Fibroblast of lung (primary cell): ENCODE data around the gene ATP13A4. TPM values are rescaled to one million over a fixed set of nuclear protein-coding genes. Genes with fewer than 3 reads are reported as not detected.

Source experiments
- DNase-seq, 2 donors: peaks; one replicate each; pipeline versions ENCODE4 v3.0.0 to v3.0.0-alpha.2; 2010; ENCODE audit warnings: low read depth in 2 of 2
- H2AFZ ChIP-seq: 2 replicates; pipeline ENCODE4 v1.5.1; 2012; ENCODE audit warnings: low read length, control low read depth, inconsistent platforms
- H3K27ac ChIP-seq: 2 replicates; pipeline ENCODE4 v1.5.1; 2011; ENCODE audit warnings: low read length, control low read depth; ENCODE audit not compliant: insufficient read depth
- H3K27me3 ChIP-seq: 2 replicates; pipeline ENCODE4 v1.5.1; 2011; ENCODE audit warnings: mild to moderate bottlenecking, low read length; ENCODE audit not compliant: control insufficient read depth, insufficient read depth
- H3K36me3 ChIP-seq: 2 replicates; pipeline ENCODE4 v1.5.1; 2011; ENCODE audit warnings: low read length; ENCODE audit not compliant: control insufficient read depth, insufficient read depth
- H3K4me1 ChIP-seq: 2 replicates; pipeline ENCODE4 v1.5.1; 2011; ENCODE audit warnings: low read length; ENCODE audit not compliant: control insufficient read depth, insufficient read depth; ENCODE audit errors: extremely low read depth
- H3K4me2 ChIP-seq: 2 replicates; pipeline ENCODE4 v1.5.1; 2011; ENCODE audit warnings: low read length, control low read depth; ENCODE audit not compliant: insufficient read depth; ENCODE audit errors: extremely low read depth
- H3K4me3 ChIP-seq, 4 experiments: fragments of 200-600 bp in 1 of 4; sonication (generic) in 1 of 4; replicated peaks in 1 of 4; 2 replicates each; pipeline ENCODE4 v1.5.1; 2011 to 2016; ENCODE audit warnings: low read length in 4 of 4, low read depth in 3 of 4, mild to moderate bottlenecking in 3 of 4, control low read depth in 2 of 4, inconsistent platforms in 1 of 4, mixed read lengths in 1 of 4; ENCODE audit not compliant: insufficient read depth in 1 of 4; ENCODE audit errors: control extremely low read depth in 1 of 4
- H3K79me2 ChIP-seq: 2 replicates; pipeline ENCODE4 v1.5.1; 2012; ENCODE audit warnings: mild to moderate bottlenecking, low read length, inconsistent platforms; ENCODE audit not compliant: control insufficient read depth, insufficient read depth
- H3K9ac ChIP-seq: 2 replicates; pipeline ENCODE4 v1.5.1; 2011; ENCODE audit warnings: mild to moderate bottlenecking, low read length, control low read depth; ENCODE audit not compliant: insufficient read depth
- H3K9me3 ChIP-seq: 2 replicates; pipeline ENCODE4 v1.5.1; 2012; ENCODE audit warnings: low read depth, low read length; ENCODE audit not compliant: control insufficient read depth, insufficient read depth
- H4K20me1 ChIP-seq: 2 replicates; pipeline ENCODE4 v1.5.1; 2011; ENCODE audit warnings: low read length; ENCODE audit not compliant: control insufficient read depth, insufficient read depth; ENCODE audit errors: extremely low read depth
- EZH2 ChIP-seq: IDR thresholded peaks from 2 replicates; pipeline ENCODE4 v1.5.1; 2012; ENCODE audit warnings: low read length, control low read depth, mild to moderate bottlenecking; ENCODE audit errors: missing control alignments
- polyA plus RNA-seq, 2 donors: library from polyadenylated mRNA; depleted of rRNA in 1 of 2; stranded (reverse) in 1 of 2; unstranded in 1 of 2; fragments of >200 nt; gene quantifications; 2 replicates each; pipeline ENCODE4 v1.2.1, GENCODE V29; 2011 to 2012; ENCODE audit warnings: missing spikeins in 1 of 2
- total RNA-seq: library from RNA; depleted of rRNA; stranded (reverse); fragments of >200 nt; gene quantifications from 2 replicates; pipeline ENCODE4 v1.2.1, GENCODE V29; 2014
- TF ChIP-seq, protein P1 (sequence below), 2 donors: IDR thresholded peaks in 1 of 2; conservative IDR thresholded peaks in 1 of 2; 1 replicate in 1 of 2; 2 replicates in 1 of 2; pipeline ENCODE4 v1.5.1; 2011 to 2012; ENCODE audit warnings: low read length in 2 of 2, control low read depth in 1 of 2, inconsistent platforms in 1 of 2, low read depth in 1 of 2, mild to moderate bottlenecking in 1 of 2

ATP13A4 gene
- total and polyA plus RNA-seq, 2 donors (not counting 1 experiment from before 2014, with no cell fraction given) = 0.01 to 0.33 TPM

DNA sequence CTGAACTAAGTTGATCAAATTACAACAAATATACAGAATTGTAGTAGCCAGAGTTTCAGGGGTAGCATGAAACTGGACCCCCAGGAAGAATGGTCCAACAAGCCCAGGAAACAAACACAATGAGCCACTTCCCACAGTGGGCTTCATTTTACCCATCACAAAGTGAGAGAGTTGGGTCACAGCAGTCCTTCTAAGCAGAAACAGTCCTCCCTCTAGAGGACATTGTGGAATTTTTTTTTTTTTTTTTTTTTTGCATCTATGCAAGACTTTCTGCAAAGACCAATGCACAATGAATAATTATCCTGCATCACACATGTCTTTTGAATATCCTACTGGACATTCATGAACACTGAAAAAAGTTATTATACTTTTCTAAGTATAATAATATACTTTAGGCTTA lies 102.4 kb downstream of the ATP13A4 start:
- no peaks in the 10 kb centered on the region for H3K4me1 ChIP-seq
- no peaks in the 10 kb centered on the region for H3K79me2 ChIP-seq
- no peak overlapping the region for H3K9ac ChIP-seq
- no peak overlapping the region for H3K4me3 ChIP-seq
- H4K20me1 ChIP-seq = no peaks in the 10 kb centered on the region
- H3K27ac ChIP-seq = no peak overlapping the region
- no peak overlapping the region for H3K4me2 ChIP-seq
- no peak for DNase-seq
- TF ChIP-seq EZH2 = no peak
- TF ChIP-seq, protein P1, sequence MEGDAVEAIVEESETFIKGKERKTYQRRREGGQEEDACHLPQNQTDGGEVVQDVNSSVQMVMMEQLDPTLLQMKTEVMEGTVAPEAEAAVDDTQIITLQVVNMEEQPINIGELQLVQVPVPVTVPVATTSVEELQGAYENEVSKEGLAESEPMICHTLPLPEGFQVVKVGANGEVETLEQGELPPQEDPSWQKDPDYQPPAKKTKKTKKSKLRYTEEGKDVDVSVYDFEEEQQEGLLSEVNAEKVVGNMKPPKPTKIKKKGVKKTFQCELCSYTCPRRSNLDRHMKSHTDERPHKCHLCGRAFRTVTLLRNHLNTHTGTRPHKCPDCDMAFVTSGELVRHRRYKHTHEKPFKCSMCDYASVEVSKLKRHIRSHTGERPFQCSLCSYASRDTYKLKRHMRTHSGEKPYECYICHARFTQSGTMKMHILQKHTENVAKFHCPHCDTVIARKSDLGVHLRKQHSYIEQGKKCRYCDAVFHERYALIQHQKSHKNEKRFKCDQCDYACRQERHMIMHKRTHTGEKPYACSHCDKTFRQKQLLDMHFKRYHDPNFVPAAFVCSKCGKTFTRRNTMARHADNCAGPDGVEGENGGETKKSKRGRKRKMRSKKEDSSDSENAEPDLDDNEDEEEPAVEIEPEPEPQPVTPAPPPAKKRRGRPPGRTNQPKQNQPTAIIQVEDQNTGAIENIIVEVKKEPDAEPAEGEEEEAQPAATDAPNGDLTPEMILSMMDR (conservative IDR thresholded peaks at IDR 0.05 in 1 of 2, IDR thresholded peaks at IDR 0.05 in 1 of 2; ENCODE audit: low read depth in 1 of 2, low read length in 2 of 2) = no peak
- no peaks in the 10 kb centered on the region for H3K27me3 ChIP-seq
- H3K36me3 ChIP-seq = no peaks in the 10 kb centered on the region
- H3K9me3 ChIP-seq = no peaks in the 10 kb centered on the region
- no peak overlapping the region for H2AFZ ChIP-seq

DNA sequence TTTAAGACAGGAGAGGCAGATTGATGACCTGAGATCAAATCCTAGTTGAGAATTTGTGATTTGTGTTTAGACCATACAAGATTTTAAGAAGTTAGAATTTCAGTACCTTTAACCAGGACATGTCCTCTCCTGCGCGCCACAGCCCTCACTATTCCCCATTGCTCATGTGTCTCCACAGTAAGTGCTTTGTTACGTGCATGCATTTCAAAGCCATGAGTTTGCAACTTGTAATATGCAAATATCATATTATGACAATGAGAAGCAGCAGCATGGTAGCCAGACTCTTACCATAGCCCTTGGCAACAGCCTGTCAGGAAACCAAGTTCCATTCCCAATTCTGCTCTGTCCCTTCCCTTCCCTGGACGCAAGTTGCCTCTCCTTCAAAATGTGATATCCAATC lies 102.8 kb downstream of the ATP13A4 start:
- no peaks in the 10 kb centered on the region for H3K27me3 ChIP-seq
- no peak overlapping the region for H3K27ac ChIP-seq
- H3K9ac ChIP-seq = no peak overlapping the region
- no peak overlapping the region for H2AFZ ChIP-seq
- H3K4me3 ChIP-seq = no peak overlapping the region
- no peak for TF ChIP-seq EZH2
- TF ChIP-seq, protein P1 (conservative IDR thresholded peaks at IDR 0.05 in 1 of 2, IDR thresholded peaks at IDR 0.05 in 1 of 2; ENCODE audit: low read depth in 1 of 2, low read length in 2 of 2) = no peak
- no peaks in the 10 kb centered on the region for H3K36me3 ChIP-seq
- H3K4me2 ChIP-seq = no peak overlapping the region
- no peaks in the 10 kb centered on the region for H4K20me1 ChIP-seq
- peak in 1 of 2 donors; percentile 2 for DNase-seq
- H3K79me2 ChIP-seq = no peaks in the 10 kb centered on the region
- H3K9me3 ChIP-seq = no peaks in the 10 kb centered on the region
- no peaks in the 10 kb centered on the region for H3K4me1 ChIP-seq

DNA sequence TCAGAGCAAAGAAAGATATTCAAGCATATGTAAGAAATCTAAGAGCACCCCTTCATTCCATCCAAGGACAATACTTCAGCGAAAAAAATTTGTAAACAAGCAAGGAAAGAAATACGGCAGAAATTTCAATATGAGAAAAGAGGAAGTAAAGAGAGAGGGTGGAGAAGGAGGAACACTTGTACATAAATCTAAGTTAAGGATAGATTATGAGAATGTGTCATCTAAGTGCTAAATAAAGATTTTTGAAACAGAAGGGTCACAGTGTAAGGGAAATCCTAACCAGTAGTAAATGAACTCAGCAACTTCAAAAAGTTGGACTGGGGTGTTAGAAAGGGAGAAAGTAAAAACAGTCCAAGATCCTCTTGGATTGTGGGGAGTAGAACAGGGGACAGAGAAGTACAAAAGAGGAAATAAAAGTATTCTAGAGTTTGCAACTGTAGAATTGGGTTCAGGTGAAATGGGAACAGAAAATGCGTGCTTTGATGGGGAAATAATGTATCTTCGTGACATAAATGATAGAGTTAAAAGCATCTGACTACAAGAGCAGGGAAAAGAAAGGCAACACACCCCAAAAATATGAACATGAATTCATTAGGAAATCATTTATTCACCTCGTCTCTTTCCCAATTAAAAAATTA lies 107.6 kb downstream of the ATP13A4 start:
- H4K20me1 ChIP-seq = no peaks in the 10 kb centered on the region
- H3K9me3 ChIP-seq = no peaks in the 10 kb centered on the region
- H3K4me3 ChIP-seq = no peak overlapping the region
- H2AFZ ChIP-seq = no peak overlapping the region
- H3K27ac ChIP-seq = no peak overlapping the region
- H3K9ac ChIP-seq = no peak overlapping the region
- H3K79me2 ChIP-seq = no peaks in the 10 kb centered on the region
- H3K4me2 ChIP-seq = no peak overlapping the region
- TF ChIP-seq, protein P1 (conservative IDR thresholded peaks at IDR 0.05 in 1 of 2, IDR thresholded peaks at IDR 0.05 in 1 of 2; ENCODE audit: low read depth in 1 of 2, low read length in 2 of 2) = no peak
- no peak for TF ChIP-seq EZH2
- no peaks in the 10 kb centered on the region for H3K27me3 ChIP-seq
- no peaks in the 10 kb centered on the region for H3K36me3 ChIP-seq
- no peaks in the 10 kb centered on the region for H3K4me1 ChIP-seq
- DNase-seq = no peak
